CD8-positive, alpha-beta memory T cell (primary cell): ENCODE measurements around the gene DNMBP. TPM values are rescaled to one million over a fixed set of nuclear protein-coding genes. Genes with fewer than 3 reads are reported as not detected.
"Not testable (repeated sequence)": the region's sequence is repeated elsewhere in the genome, so short reads cannot be mapped to it uniquely, and the experiment has no call there.

ENCODE experiments used
- CTCF ChIA-PET: fragments of 350-600 bp; sonication (Branson Sonifier 250); formaldehyde crosslinking; loops from one replicate; lab custom pipeline; 2021; ENCODE audit warnings: antibody characterized with exemption; lab: Charles Lee
- POLR2A ChIA-PET: fragments of 350-600 bp; sonication (Branson Sonifier 250); formaldehyde crosslinking; loops from one replicate; lab custom pipeline; 2021; ENCODE audit warnings: antibody characterized with exemption; lab: Charles Lee
- DNase-seq, 5 donors: peaks; one replicate each; pipeline versions ENCODE4 v3.0.0 to v3.0.0-alpha.2; 2020 to 2022; ENCODE audit warnings: mixed read lengths in 1 of 5
- H3K27ac ChIP-seq: one replicate; pipeline ENCODE4 v1.7.0; 2013; ENCODE audit warnings: low read depth, mild to moderate bottlenecking, low read length, moderate library complexity
- H3K27me3 ChIP-seq: 2 replicates; pipeline ENCODE4 v1.7.0; 2013; ENCODE audit warnings: low read length, mild to moderate bottlenecking; ENCODE audit not compliant: insufficient read depth, poor library complexity, severe bottlenecking
- H3K36me3 ChIP-seq: 2 replicates; pipeline ENCODE4 v1.7.0; 2013; ENCODE audit warnings: mild to moderate bottlenecking, low read length, moderate library complexity; ENCODE audit not compliant: insufficient read depth
- H3K4me1 ChIP-seq: 2 replicates; pipeline ENCODE4 v1.7.0; 2013; ENCODE audit warnings: mild to moderate bottlenecking, low read length, moderate library complexity; ENCODE audit not compliant: insufficient read depth
- H3K4me3 ChIP-seq: 2 replicates; pipeline ENCODE4 v1.7.0; 2013; ENCODE audit warnings: mild to moderate bottlenecking, low read length
- H3K9me3 ChIP-seq: 2 replicates; pipeline ENCODE4 v1.7.0; 2013; ENCODE audit warnings: mild to moderate bottlenecking, low read length
- H3K27ac Mint-ChIP-seq, 8 donors: one replicate each; pipeline ENCODE4 v1.8.0; 2020 to 2021; ENCODE audit warnings: mixed read lengths in 8 of 8, mild to moderate bottlenecking in 6 of 8, inconsistent platforms in 3 of 8, moderate library complexity in 3 of 8
- H3K27me3 Mint-ChIP-seq, 2 donors: one replicate each; pipeline ENCODE4 v1.8.0; 2020 to 2021; ENCODE audit warnings: mixed read lengths in 2 of 2, mild to moderate bottlenecking in 1 of 2, moderate library complexity in 1 of 2
- H3K36me3 Mint-ChIP-seq, 3 donors: one replicate each; pipeline ENCODE4 v1.8.0; 2020 to 2021; ENCODE audit warnings: mixed read lengths in 3 of 3, inconsistent platforms in 1 of 3, mild to moderate bottlenecking in 1 of 3
- H3K4me1 Mint-ChIP-seq, 3 donors: one replicate each; pipeline ENCODE4 v1.8.0; 2020 to 2021; ENCODE audit warnings: mixed read lengths in 3 of 3, inconsistent platforms in 1 of 3, mild to moderate bottlenecking in 1 of 3
- H3K4me3 Mint-ChIP-seq, 7 donors: one replicate each; pipeline ENCODE4 v1.8.0; 2020 to 2021; ENCODE audit warnings: mixed read lengths in 7 of 7, mild to moderate bottlenecking in 6 of 7, moderate library complexity in 4 of 7, inconsistent platforms in 2 of 7
- H3K9me3 Mint-ChIP-seq, 5 donors: one replicate each; pipeline ENCODE4 v1.8.0; 2020 to 2022; ENCODE audit warnings: mixed read lengths in 5 of 5, mild to moderate bottlenecking in 3 of 5, moderate library complexity in 2 of 5, inconsistent platforms in 1 of 5
- polyA plus RNA-seq: library from polyadenylated mRNA; unstranded; fragments of 300-500 nt; fragmentation: Illumina TruSeq; gene quantifications from one replicate; pipeline ENCODE4 v1.2.3, GENCODE V29; 2021
- total RNA-seq, 2 experiments: library from RNA; stranded (reverse); gene quantifications; one replicate each; pipeline ENCODE4 v1.2.3, GENCODE V29; 2021

DNMBP gene
- total and polyA plus RNA-seq, 3 experiments from 2014 or later = 1.5 to 2.3 (median 2.0) TPM

- no peaks in the 10 kb centered on the region for H3K27me3 Mint-ChIP-seq
- H3K4me3 Mint-ChIP-seq = no peak overlapping the region
- ChIA-PET CTCF (no interaction called here), POLR2A (no interaction called here)
- peak overlapping the region in 1 of 8 donors; percentile 47 for H3K27ac Mint-ChIP-seq
- Histone ChIP-seq H3K36me3 (no peaks in the 10 kb centered on the region), H3K4me3 (no peak overlapping the region), H3K27me3 (no peaks in the 10 kb centered on the region), H3K9me3 (no peaks in the 10 kb centered on the region), H3K4me1 (no peaks in the 10 kb centered on the region), H3K27ac (no peak overlapping the region)
- no peaks in the 10 kb centered on the region for H3K4me1 Mint-ChIP-seq
- no peak for DNase-seq
- no peaks in the 10 kb centered on the region for H3K9me3 Mint-ChIP-seq
- peaks cover 3 to 10% (median 6%) of the 10 kb centered on the region in 3 donors for H3K36me3 Mint-ChIP-seq
These were observed 72.1 kb downstream of the DNMBP start for GRCh38 chr10:99937630-99938029.

GRCh38 chr10:99932203-99932957 lies 77.4 kb downstream of the DNMBP start:
- H3K4me3 Mint-ChIP-seq, CTCF ChIA-PET, H3K36me3 ChIP-seq, H3K36me3 Mint-ChIP-seq, H3K27me3 ChIP-seq, DNase-seq, H3K4me3 ChIP-seq, H3K4me1 ChIP-seq, H3K27ac Mint-ChIP-seq, H3K27me3 Mint-ChIP-seq, H3K27ac ChIP-seq, H3K9me3 ChIP-seq, POLR2A ChIA-PET, H3K9me3 Mint-ChIP-seq, H3K4me1 Mint-ChIP-seq: not testable (repeated sequence)

GRCh38 chr10:99930731-99931550 lies 78.8 kb downstream of the DNMBP start:
- no peaks in the 10 kb centered on the region for H3K27me3 Mint-ChIP-seq
- H3K9me3 Mint-ChIP-seq = no peaks in the 10 kb centered on the region
- H3K4me3 Mint-ChIP-seq = no peak overlapping the region
- Histone ChIP-seq H3K4me1 (no peaks in the 10 kb centered on the region), H3K36me3 (no peaks in the 10 kb centered on the region), H3K27ac (no peak overlapping the region), H3K9me3 (no peaks in the 10 kb centered on the region), H3K4me3 (no peak overlapping the region), H3K27me3 (no peaks in the 10 kb centered on the region)
- H3K36me3 Mint-ChIP-seq = peaks cover 0 to 2% (median 0%) of the 10 kb centered on the region in 3 donors
- ChIA-PET CTCF (no interaction called here), POLR2A (no interaction called here)
- H3K27ac Mint-ChIP-seq = no peak overlapping the region
- DNase-seq = no peak
- H3K4me1 Mint-ChIP-seq = peaks cover 0 to 4% (median 0%) of the 10 kb centered on the region in 3 donors

GRCh38 chr10:99929360-99929759 lies 80.4 kb downstream of the DNMBP start:
- H3K27ac Mint-ChIP-seq = no peak overlapping the region

GRCh38 chr10:99927721-99928280 lies 81.9 kb downstream of the DNMBP start:
- H3K9me3 Mint-ChIP-seq = no peaks in the 10 kb centered on the region
- H3K4me3 Mint-ChIP-seq = no peak overlapping the region
- ChIA-PET CTCF (no interaction called here), POLR2A (no interaction called here)
- H3K27ac ChIP-seq = no peak overlapping the region
- H3K27ac Mint-ChIP-seq = peak overlapping the region in 1 of 8 donors; percentile 8
- H3K27me3 ChIP-seq = no peaks in the 10 kb centered on the region
- H3K4me3 ChIP-seq = no peak overlapping the region
- DNase-seq = no peak
- H3K36me3 ChIP-seq = no peaks in the 10 kb centered on the region
- H3K9me3 ChIP-seq = no peaks in the 10 kb centered on the region
- H3K4me1 Mint-ChIP-seq = peaks cover 0 to 4% (median 0%) of the 10 kb centered on the region in 3 donors
- H3K27me3 Mint-ChIP-seq = no peaks in the 10 kb centered on the region
- peaks cover 1 to 4% (median 2%) of the 10 kb centered on the region in 3 donors for H3K36me3 Mint-ChIP-seq
- no peaks in the 10 kb centered on the region for H3K4me1 ChIP-seq

More at GRCh38 chr10:99929360-99929759, 80.4 kb downstream of the DNMBP start:
- H3K27me3 ChIP-seq = no peaks in the 10 kb centered on the region
- ChIA-PET CTCF (no interaction called here), POLR2A (no interaction called here)
- Mint-ChIP-seq H3K4me1 (peaks cover 0 to 4% (median 0%) of the 10 kb centered on the region in 3 donors), H3K36me3 (peaks cover 0 to 1% (median 0%) of the 10 kb centered on the region in 3 donors), H3K27me3 (no peaks in the 10 kb centered on the region), H3K9me3 (no peaks in the 10 kb centered on the region), H3K4me3 (no peak overlapping the region)
- H3K27ac ChIP-seq = no peak overlapping the region
- no peak overlapping the region for H3K4me3 ChIP-seq
- H3K4me1 ChIP-seq = no peaks in the 10 kb centered on the region
- H3K36me3 ChIP-seq = no peaks in the 10 kb centered on the region
- no peak for DNase-seq
- H3K9me3 ChIP-seq = no peaks in the 10 kb centered on the region

GRCh38 chr10:99926925-99927720 lies 82.6 kb downstream of the DNMBP start:
- H3K4me3 Mint-ChIP-seq = no peak overlapping the region
- H3K36me3 ChIP-seq = no peaks in the 10 kb centered on the region
- POLR2A ChIA-PET = no interaction called here
- CTCF ChIA-PET = no interaction called here
- H3K27ac Mint-ChIP-seq = no peak overlapping the region
- H3K27ac ChIP-seq = no peak overlapping the region
- H3K36me3 Mint-ChIP-seq = peaks cover 2 to 4% (median 3%) of the 10 kb centered on the region in 3 donors
- H3K4me1 Mint-ChIP-seq = peaks cover 0 to 4% (median 0%) of the 10 kb centered on the region in 3 donors
- no peak overlapping the region for H3K4me3 ChIP-seq
- H3K9me3 Mint-ChIP-seq = no peaks in the 10 kb centered on the region
- no peaks in the 10 kb centered on the region for H3K27me3 Mint-ChIP-seq
- H3K27me3 ChIP-seq = no peaks in the 10 kb centered on the region
- DNase-seq = no peak
- no peaks in the 10 kb centered on the region for H3K4me1 ChIP-seq
- no peaks in the 10 kb centered on the region for H3K9me3 ChIP-seq

- H3K27me3 ChIP-seq = no peaks in the 10 kb centered on the region
- H3K4me3 ChIP-seq = no peak overlapping the region
- no peaks in the 10 kb centered on the region for H3K36me3 ChIP-seq
- CTCF ChIA-PET = no interaction called here
- Mint-ChIP-seq H3K27ac (peak overlapping the region in 1 of 8 donors; percentile 7), H3K9me3 (no peaks in the 10 kb centered on the region), H3K4me3 (no peak overlapping the region), H3K36me3 (peaks cover 2 to 8% (median 3%) of the 10 kb centered on the region in 3 donors), H3K4me1 (peaks cover 0 to 2% (median 0%) of the 10 kb centered on the region in 3 donors), H3K27me3 (no peaks in the 10 kb centered on the region)
- DNase-seq = no peak
- POLR2A ChIA-PET = no interaction called here
- no peaks in the 10 kb centered on the region for H3K4me1 ChIP-seq
- H3K27ac ChIP-seq = no peak overlapping the region
- no peaks in the 10 kb centered on the region for H3K9me3 ChIP-seq
These were observed 85.1 kb downstream of the DNMBP start for GRCh38 chr10:99924451-99925255.
